ENCODE data around the gene TPRN. TPM values are rescaled to one million over a fixed set of nuclear protein-coding genes. Genes with fewer than 3 reads are reported as not detected.

Gene TPRN
- total and polyA plus RNA-seq, 2 donors (not counting 3 experiments of a cell fraction or from before 2014, with no cell fraction given): 4.3 to 12.4 TPM

DNA sequence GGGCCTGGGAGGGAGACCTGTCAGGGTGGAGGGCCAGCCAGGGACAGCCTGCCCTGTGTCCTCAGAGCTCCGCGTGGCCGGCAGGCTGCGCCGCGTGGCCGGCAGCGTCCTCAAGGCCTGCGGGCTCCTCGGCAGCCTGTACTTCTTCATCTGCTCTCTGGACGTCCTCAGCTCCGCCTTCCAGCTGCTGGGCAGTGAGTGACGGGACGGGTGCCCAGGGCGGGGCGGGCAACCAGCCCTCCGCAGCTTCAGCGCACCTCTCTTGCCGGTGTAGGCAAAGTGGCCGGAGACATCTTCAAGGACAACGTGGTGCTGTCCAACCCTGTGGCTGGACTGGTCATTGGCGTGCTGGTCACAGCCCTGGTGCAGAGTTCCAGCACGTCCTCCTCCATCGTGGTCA lies 32.0 kb upstream of the TPRN start:
- H3K4me3 ChIP-seq (replicated peaks in 1 of 3; ENCODE audit: insufficient read depth in 1 of 3, low read depth in 1 of 3, low read length in 3 of 3): no peak overlapping the region
- no peak overlapping the region for H3K27ac ChIP-seq (ENCODE audit: insufficient read depth, low read depth, low read length)
- TF ChIP-seq GATA2 (IDR thresholded peaks at IDR 0.05; ENCODE audit: insufficient read depth, insufficient read length, low read depth, low read length): no peak
- TF ChIP-seq POLR2A (IDR thresholded peaks at IDR 0.05; ENCODE audit: low read depth, low read length): no peak
- TF ChIP-seq FOS (IDR thresholded peaks at IDR 0.05; ENCODE audit: borderline replicate concordance, insufficient read depth, low read length): no peak
- TF ChIP-seq JUN (IDR thresholded peaks at IDR 0.05; ENCODE audit: borderline replicate concordance, insufficient read depth, insufficient read length, low read depth): no peak
- no peak for TF ChIP-seq EZH2 (IDR thresholded peaks at IDR 0.05; ENCODE audit: borderline replicate concordance, low read depth, low read length, severe bottlenecking)
- TF ChIP-seq POLR2AphosphoS5 (IDR thresholded peaks at IDR 0.05; ENCODE audit: insufficient read depth, low read depth, low read length): no peak
- TF ChIP-seq, protein P1, sequence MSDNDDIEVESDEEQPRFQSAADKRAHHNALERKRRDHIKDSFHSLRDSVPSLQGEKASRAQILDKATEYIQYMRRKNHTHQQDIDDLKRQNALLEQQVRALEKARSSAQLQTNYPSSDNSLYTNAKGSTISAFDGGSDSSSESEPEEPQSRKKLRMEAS (IDR thresholded peaks at IDR 0.05; ENCODE audit: insufficient read depth, insufficient read length): no peak
- TF ChIP-seq, protein P2, sequence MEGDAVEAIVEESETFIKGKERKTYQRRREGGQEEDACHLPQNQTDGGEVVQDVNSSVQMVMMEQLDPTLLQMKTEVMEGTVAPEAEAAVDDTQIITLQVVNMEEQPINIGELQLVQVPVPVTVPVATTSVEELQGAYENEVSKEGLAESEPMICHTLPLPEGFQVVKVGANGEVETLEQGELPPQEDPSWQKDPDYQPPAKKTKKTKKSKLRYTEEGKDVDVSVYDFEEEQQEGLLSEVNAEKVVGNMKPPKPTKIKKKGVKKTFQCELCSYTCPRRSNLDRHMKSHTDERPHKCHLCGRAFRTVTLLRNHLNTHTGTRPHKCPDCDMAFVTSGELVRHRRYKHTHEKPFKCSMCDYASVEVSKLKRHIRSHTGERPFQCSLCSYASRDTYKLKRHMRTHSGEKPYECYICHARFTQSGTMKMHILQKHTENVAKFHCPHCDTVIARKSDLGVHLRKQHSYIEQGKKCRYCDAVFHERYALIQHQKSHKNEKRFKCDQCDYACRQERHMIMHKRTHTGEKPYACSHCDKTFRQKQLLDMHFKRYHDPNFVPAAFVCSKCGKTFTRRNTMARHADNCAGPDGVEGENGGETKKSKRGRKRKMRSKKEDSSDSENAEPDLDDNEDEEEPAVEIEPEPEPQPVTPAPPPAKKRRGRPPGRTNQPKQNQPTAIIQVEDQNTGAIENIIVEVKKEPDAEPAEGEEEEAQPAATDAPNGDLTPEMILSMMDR (IDR thresholded peaks at IDR 0.05; ENCODE audit: extremely low read depth in 1 of 2, insufficient read depth in 1 of 2, low read depth in 1 of 2, low read length in 2 of 2): no peak
- no peak for TF ChIP-seq MYC (IDR thresholded peaks at IDR 0.05; ENCODE audit: low read depth, low read length)
- no peak overlapping the region for H2AFZ ChIP-seq (ENCODE audit: low read depth, low read length)
- ChIA-PET POLR2A (no interaction called here), CTCF (no interaction called here)
- dilution Hi-C loops (cut with MboI; ENCODE audit: extremely low pct_ligation_motif_present, low sequenced_read_pairs) (no loop called here), intact Hi-C loops (cut with micrococcal nuclease) (no loop called here)
- no peak for DNase-seq (ENCODE audit: low read depth, low spot score)
- H3K27me3 ChIP-seq (ENCODE audit: control insufficient read depth in 2 of 2, insufficient read depth in 2 of 2, low read length in 2 of 2): no peaks in the 10 kb centered on the region
- H3K9me3 ChIP-seq (replicated peaks; ENCODE audit: control insufficient read depth, insufficient read depth, low read length): no peaks in the 10 kb centered on the region
- no peaks in the 10 kb centered on the region for H3K9me1 ChIP-seq (replicated peaks; ENCODE audit: control insufficient read depth, extremely low read depth, insufficient read depth, low read length)
- no peak overlapping the region for H3K9ac ChIP-seq (replicated peaks; ENCODE audit: extremely low read depth, insufficient read depth, low read length)
- H3K4me2 ChIP-seq (ENCODE audit: insufficient read depth, low read length): no peak overlapping the region
- no peak for FAIRE-seq
- H3K36me3 ChIP-seq (ENCODE audit: control insufficient read depth in 2 of 2, extremely low read depth in 1 of 2, insufficient read depth in 2 of 2, low read length in 2 of 2): no peaks in the 10 kb centered on the region
- no TSS peak for BruUV-seq (replicated peaks)
- H3K79me2 ChIP-seq (ENCODE audit: control insufficient read depth, insufficient read depth, low read length): no peaks in the 10 kb centered on the region
- H4K20me1 ChIP-seq (replicated peaks; ENCODE audit: control insufficient read depth, extremely low read depth, insufficient read depth, low read length): no peaks in the 10 kb centered on the region
- no peaks in the 10 kb centered on the region for H3K4me1 ChIP-seq (ENCODE audit: control insufficient read depth, extremely low read depth, insufficient read depth, low read length)
